HAP-1 (cell line): ENCODE data around the gene PRR12.

Source experiments
- DNase-seq, 2 experiments: peaks; one replicate each; pipeline ENCODE4 v3.0.0-alpha.2; 2016 to 2020; ENCODE audit warnings: low spot score in 2 of 2
- H3K27me3 ChIP-seq: fragments of 250-450 bp; sonication (Bioruptor Pico); 2 replicates; pipeline ENCODE4 v1.5.1; 2020; ENCODE audit warnings: low read depth, mild to moderate bottlenecking, moderate library complexity
- H3K36me3 ChIP-seq: fragments of 250-450 bp; sonication (Bioruptor Pico); replicated peaks from 2 replicates; pipeline ENCODE4 v1.5.1; 2020; ENCODE audit warnings: mild to moderate bottlenecking
- H3K4me1 ChIP-seq: fragments of 250-450 bp; sonication (Bioruptor Pico); 2 replicates; pipeline ENCODE4 v1.5.1; 2020; ENCODE audit warnings: mild to moderate bottlenecking
- H3K4me3 ChIP-seq: fragments of 250-450 bp; sonication (Bioruptor Pico); 2 replicates; pipeline ENCODE4 v1.5.1; 2020; ENCODE audit warnings: mild to moderate bottlenecking, moderate library complexity
- H3K9me3 ChIP-seq: fragments of 250-450 bp; sonication (Bioruptor Pico); 2 replicates; pipeline ENCODE4 v1.5.1; 2020; ENCODE audit warnings: mild to moderate bottlenecking, moderate library complexity
- in situ Hi-C: fragments of 300-500 bp; cut with MboI; formaldehyde crosslinking; loops from 3 replicates; pipeline ENCODE4 v1.14.3; 2020; ENCODE audit warnings: low sequenced_read_pairs, inconsistent platforms, mixed read lengths

The PRR12 gene

GRCh38 chr19:49555600-49556411 is 35.2 kb upstream of the PRR12 start:
- no peaks in the 10 kb centered on the region for H3K4me1 ChIP-seq
- H3K36me3 ChIP-seq = peaks cover 27% of the 10 kb centered on the region
- H3K9me3 ChIP-seq = no peaks in the 10 kb centered on the region
- no peak overlapping the region for H3K4me3 ChIP-seq
- peak in 1 of 2 experiments; percentile 79 for DNase-seq
- in situ Hi-C loops = no loop called here
- H3K27me3 ChIP-seq = no peaks in the 10 kb centered on the region

GRCh38 chr19:49556412-49557398 is 34.3 kb upstream of the PRR12 start:
- Histone ChIP-seq H3K4me3 (no peak overlapping the region), H3K4me1 (no peaks in the 10 kb centered on the region), H3K36me3 (peaks cover 27% of the 10 kb centered on the region)

GRCh38 chr19:49557641-49558325 is 33.2 kb upstream of the PRR12 start:
- no peaks in the 10 kb centered on the region for H3K9me3 ChIP-seq
- no peak for DNase-seq
- in situ Hi-C loops = no loop called here
- H3K4me1 ChIP-seq = no peaks in the 10 kb centered on the region
- no peaks in the 10 kb centered on the region for H3K27me3 ChIP-seq
- H3K4me3 ChIP-seq = no peak overlapping the region
- H3K36me3 ChIP-seq = peaks cover 27% of the 10 kb centered on the region

More at GRCh38 chr19:49556412-49557398, 34.3 kb upstream of the PRR12 start:
- in situ Hi-C loops = no loop called here
- DNase-seq = no peak
- Histone ChIP-seq H3K27me3 (no peaks in the 10 kb centered on the region), H3K9me3 (no peaks in the 10 kb centered on the region)

GRCh38 chr19:49558591-49558990 is 32.4 kb upstream of the PRR12 start:
- no peak for DNase-seq
- in situ Hi-C loops = no loop called here
- H3K4me1 ChIP-seq = no peaks in the 10 kb centered on the region
- H3K4me3 ChIP-seq = no peak overlapping the region
- H3K27me3 ChIP-seq = no peaks in the 10 kb centered on the region
- peaks cover 27% of the 10 kb centered on the region for H3K36me3 ChIP-seq
- no peaks in the 10 kb centered on the region for H3K9me3 ChIP-seq

- DNase-seq = no peak
- H3K36me3 ChIP-seq = peaks cover 27% of the 10 kb centered on the region
- no peaks in the 10 kb centered on the region for H3K27me3 ChIP-seq
- no peaks in the 10 kb centered on the region for H3K9me3 ChIP-seq
- in situ Hi-C loops = no loop called here
- no peaks in the 10 kb centered on the region for H3K4me1 ChIP-seq
- H3K4me3 ChIP-seq = no peak overlapping the region
These were observed 31.5 kb upstream of the PRR12 start for GRCh38 chr19:49559443-49559842.

- Histone ChIP-seq H3K9me3 (no peaks in the 10 kb centered on the region), H3K4me3 (no peak overlapping the region), H3K27me3 (no peaks in the 10 kb centered on the region), H3K4me1 (no peaks in the 10 kb centered on the region), H3K36me3 (peaks cover 27% of the 10 kb centered on the region)
- in situ Hi-C loops = no loop called here
- DNase-seq = no peak
These were observed 31.1 kb upstream of the PRR12 start for GRCh38 chr19:49559928-49560327.

GRCh38 chr19:49560358-49560900 is 30.6 kb upstream of the PRR12 start:
- no peak for DNase-seq
- in situ Hi-C loops = no loop called here
- no peaks in the 10 kb centered on the region for H3K27me3 ChIP-seq
- H3K4me3 ChIP-seq = no peak overlapping the region
- no peaks in the 10 kb centered on the region for H3K4me1 ChIP-seq
- H3K9me3 ChIP-seq = no peaks in the 10 kb centered on the region
- H3K36me3 ChIP-seq = peaks cover 23% of the 10 kb centered on the region

- H3K9me3 ChIP-seq = no peaks in the 10 kb centered on the region
- H3K4me1 ChIP-seq = peaks cover 11% of the 10 kb centered on the region
- in situ Hi-C loops = no loop called here
These were observed 26.4 kb upstream of the PRR12 start for GRCh38 chr19:49564616-49565045.

GRCh38 chr19:49565261-49565660 is 25.7 kb upstream of the PRR12 start:
- DNase-seq = no peak
- in situ Hi-C loops = no loop called here
- Histone ChIP-seq H3K36me3 (no peaks in the 10 kb centered on the region; the same call in 1 of the 2 replicates), H3K9me3 (no peaks in the 10 kb centered on the region), H3K4me3 (no peak overlapping the region), H3K27me3 (no peaks in the 10 kb centered on the region), H3K4me1 (peaks cover 11% of the 10 kb centered on the region)

More at GRCh38 chr19:49564616-49565045, 26.4 kb upstream of the PRR12 start:
- no peak for DNase-seq
- H3K4me3 ChIP-seq = no peak overlapping the region
- H3K27me3 ChIP-seq = no peaks in the 10 kb centered on the region
- no peaks in the 10 kb centered on the region; the same call in 1 of the 2 replicates for H3K36me3 ChIP-seq

GRCh38 chr19:49566302-49566701 is 24.7 kb upstream of the PRR12 start:
- DNase-seq = no peak
- H3K9me3 ChIP-seq = no peaks in the 10 kb centered on the region
- peaks cover 19% of the 10 kb centered on the region for H3K4me1 ChIP-seq
- in situ Hi-C loops = no loop called here
- H3K36me3 ChIP-seq = no peaks in the 10 kb centered on the region; the same call in 1 of the 2 replicates
- no peaks in the 10 kb centered on the region for H3K27me3 ChIP-seq
- H3K4me3 ChIP-seq = no peak overlapping the region

GRCh38 chr19:49567861-49568441 is 23.0 kb upstream of the PRR12 start:
- no peaks in the 10 kb centered on the region for H3K27me3 ChIP-seq
- in situ Hi-C loops = no loop called here
- no peaks in the 10 kb centered on the region; the same call in 1 of the 2 replicates for H3K36me3 ChIP-seq
- no peak overlapping the region for H3K4me3 ChIP-seq
- H3K4me1 ChIP-seq = peaks cover 23% of the 10 kb centered on the region
- DNase-seq = peak; percentile 47 to 52
- H3K9me3 ChIP-seq = no peaks in the 10 kb centered on the region

GRCh38 chr19:49570138-49570856 is 20.7 kb upstream of the PRR12 start:
- Histone ChIP-seq H3K36me3 (peaks cover 6% of the 10 kb centered on the region), H3K4me3 (no peak overlapping the region), H3K9me3 (no peaks in the 10 kb centered on the region), H3K4me1 (peaks cover 23% of the 10 kb centered on the region), H3K27me3 (no peaks in the 10 kb centered on the region)
- DNase-seq = peak; percentile 78 to 82
- in situ Hi-C loops = no loop called here
